ENCODE results near the gene RPH3AL. TPM values are rescaled to one million over a fixed set of nuclear protein-coding genes. Genes with fewer than 3 reads are reported as not detected.

Gene RPH3AL
- total and polyA plus RNA-seq, 11 donors: 2.8 to 9.4 (median 6.3) TPM

DNA sequence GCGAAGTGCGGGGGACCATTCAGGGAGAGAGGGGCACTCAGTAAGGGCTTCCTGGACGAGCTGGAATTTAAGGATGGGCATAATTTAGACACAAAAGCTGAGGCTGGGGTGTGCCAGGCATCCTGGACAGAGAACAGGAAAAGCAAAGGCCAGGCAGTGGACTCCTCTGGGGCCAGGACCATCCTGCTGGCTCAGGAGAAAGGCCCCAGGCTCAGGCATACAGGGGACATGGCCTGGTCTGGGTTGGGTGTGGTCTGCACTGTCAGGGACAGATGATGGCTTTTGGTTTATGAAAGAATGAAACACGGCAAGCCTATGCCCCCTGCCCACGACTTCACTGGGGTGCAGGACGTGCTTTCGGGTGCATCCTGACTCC is 122.2 kb downstream of the RPH3AL start:
- H3K9me3 ChIP-seq: no peaks in the 10 kb centered on the region
- DNase-seq: peak in 2 of 5 donors; percentile 11 to 41
- H3K27ac ChIP-seq: peak overlapping the region in 2 of 12 donors; percentile 61 to 70
- H3K4me1 ChIP-seq: peaks cover 0 to 39% (median 8%) of the 10 kb centered on the region in 12 donors
- TF ChIP-seq, protein P1, sequence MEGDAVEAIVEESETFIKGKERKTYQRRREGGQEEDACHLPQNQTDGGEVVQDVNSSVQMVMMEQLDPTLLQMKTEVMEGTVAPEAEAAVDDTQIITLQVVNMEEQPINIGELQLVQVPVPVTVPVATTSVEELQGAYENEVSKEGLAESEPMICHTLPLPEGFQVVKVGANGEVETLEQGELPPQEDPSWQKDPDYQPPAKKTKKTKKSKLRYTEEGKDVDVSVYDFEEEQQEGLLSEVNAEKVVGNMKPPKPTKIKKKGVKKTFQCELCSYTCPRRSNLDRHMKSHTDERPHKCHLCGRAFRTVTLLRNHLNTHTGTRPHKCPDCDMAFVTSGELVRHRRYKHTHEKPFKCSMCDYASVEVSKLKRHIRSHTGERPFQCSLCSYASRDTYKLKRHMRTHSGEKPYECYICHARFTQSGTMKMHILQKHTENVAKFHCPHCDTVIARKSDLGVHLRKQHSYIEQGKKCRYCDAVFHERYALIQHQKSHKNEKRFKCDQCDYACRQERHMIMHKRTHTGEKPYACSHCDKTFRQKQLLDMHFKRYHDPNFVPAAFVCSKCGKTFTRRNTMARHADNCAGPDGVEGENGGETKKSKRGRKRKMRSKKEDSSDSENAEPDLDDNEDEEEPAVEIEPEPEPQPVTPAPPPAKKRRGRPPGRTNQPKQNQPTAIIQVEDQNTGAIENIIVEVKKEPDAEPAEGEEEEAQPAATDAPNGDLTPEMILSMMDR (IDR thresholded peaks at IDR 0.05): no peak
- no peak for TF ChIP-seq POLR2A (IDR thresholded peaks at IDR 0.05)
- peaks cover 0 to 5% (median 0%) of the 10 kb centered on the region in 9 donors for H3K27me3 ChIP-seq
- no peaks in the 10 kb centered on the region for H3K36me3 ChIP-seq
- intact Hi-C loops (cut with DNase I): loop anchor here in 3 of 10 donors (5.0 kb wide), 2 partner anchors 48 to 72 kb away; partner anchors contain the start of gene DOC2B (in 2 of the 3)
- 85 to 93% (median 89%) methylated on average over 7 of the region's 7 CpGs for WGBS, 4 donors
- ATAC-seq: no peak
- no peak overlapping the region for H3K4me3 ChIP-seq

- H3K36me3 ChIP-seq: no peaks in the 10 kb centered on the region
- peak in 3 of 5 donors; percentile 13 to 28 (median 19) for DNase-seq
- ATAC-seq: no peak
- WGBS, 4 donors: 82 to 87% (median 85%) methylated on average over 14 to 15 of the region's 15 CpGs
- peaks cover 0 to 40% (median 7%) of the 10 kb centered on the region in 12 donors for H3K4me1 ChIP-seq
- intact Hi-C loops (cut with DNase I): loop anchor here in 3 of 10 donors (5.0 kb wide), 2 partner anchors 48 to 72 kb away; partner anchors contain the start of gene DOC2B (in 2 of the 3)
- TF ChIP-seq, protein P1 (IDR thresholded peaks at IDR 0.05): no peak
- TF ChIP-seq POLR2A (IDR thresholded peaks at IDR 0.05): no peak
- H3K27me3 ChIP-seq: peaks cover 0 to 5% (median 0%) of the 10 kb centered on the region in 9 donors
- H3K27ac ChIP-seq: peak overlapping the region in 9 of 12 donors; percentile 23 to 70 (median 55)
- H3K4me3 ChIP-seq: no peak overlapping the region
- H3K9me3 ChIP-seq: no peaks in the 10 kb centered on the region
Observed at GRCh38 chr17:229709-230394, 122.8 kb downstream of the RPH3AL start.

DNA sequence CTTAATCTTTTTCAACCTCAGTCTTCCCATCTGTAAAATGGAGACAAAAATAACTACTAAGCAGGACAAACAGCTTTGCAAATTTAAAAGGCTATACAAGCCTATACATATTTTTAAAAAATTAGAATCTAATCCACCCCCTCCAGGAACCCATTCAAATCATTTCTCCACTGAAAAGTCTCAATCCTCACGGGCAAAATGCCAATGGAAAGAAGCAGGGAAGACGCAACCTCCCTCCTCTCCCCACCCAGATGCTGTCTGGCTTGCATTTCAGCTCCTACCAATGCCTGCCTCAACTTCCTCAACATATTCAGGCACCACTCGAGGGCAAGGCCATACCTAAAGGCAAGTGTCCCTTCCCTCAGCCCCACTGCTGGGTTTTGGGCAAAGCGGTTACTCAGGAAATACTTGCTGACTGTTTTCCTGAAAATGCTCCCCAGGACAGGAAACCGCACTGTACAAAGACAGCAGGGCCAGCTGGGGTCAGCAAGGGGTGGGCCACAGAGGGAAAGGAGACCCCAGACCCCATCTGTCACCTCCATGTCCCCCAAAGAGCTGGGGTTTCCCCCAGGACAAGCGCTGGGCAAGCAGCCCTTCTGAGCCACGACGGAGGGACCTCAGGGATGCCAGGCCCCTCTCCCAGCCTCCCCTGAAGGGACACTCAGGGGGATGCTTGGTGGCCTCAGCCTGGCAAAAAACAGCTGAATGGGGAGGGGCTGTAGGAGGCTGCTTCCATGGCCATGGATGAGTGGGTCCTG is 123.5 kb downstream of the RPH3AL start:
- Histone ChIP-seq H3K4me3 (no peak overlapping the region), H3K4me1 (peaks cover 0 to 40% (median 6%) of the 10 kb centered on the region in 12 donors), H3K36me3 (no peaks in the 10 kb centered on the region), H3K27me3 (peaks cover 0 to 5% (median 0%) of the 10 kb centered on the region in 9 donors), H3K27ac (peak overlapping the region in 9 of 12 donors; percentile 23 to 70 (median 55)), H3K9me3 (no peaks in the 10 kb centered on the region)
- no peak for ATAC-seq
- DNase-seq: peak in 3 of 5 donors; percentile 5 to 29 (median 16)
- 51 to 64% (median 60%) methylated on average over 5 to 8 of the region's 8 CpGs for WGBS, 4 donors
- intact Hi-C loops (cut with DNase I): no loop called here
- TF ChIP-seq POLR2A (IDR thresholded peaks at IDR 0.05): no peak

- Histone ChIP-seq H3K36me3 (no peaks in the 10 kb centered on the region), H3K9me3 (no peaks in the 10 kb centered on the region), H3K4me3 (no peak overlapping the region), H3K27ac (peak overlapping the region in 4 of 12 donors; percentile 44 to 58 (median 50)), H3K27me3 (peaks cover 0 to 5% (median 0%) of the 10 kb centered on the region in 9 donors), H3K4me1 (peaks cover 0 to 34% (median 5%) of the 10 kb centered on the region in 12 donors)
- intact Hi-C loops (cut with DNase I): no loop called here
- WGBS, 4 donors: 69 to 75% (median 72%) methylated on average over 19 of the region's 19 CpGs
- ATAC-seq (no peak), DNase-seq (peak in 3 of 5 donors; percentile 15 to 54 (median 18))
- TF ChIP-seq POLR2A (IDR thresholded peaks at IDR 0.05): no peak
- TF ChIP-seq, protein P1 (IDR thresholded peaks at IDR 0.05): no peak
Observed at GRCh38 chr17:227946-228615, 124.5 kb downstream of the RPH3AL start.
